Epithelial cell of esophagus (primary cell): ENCODE data around the gene MILR1.
A peak's percentile ranks its signal among the peaks of the same experiment; 100 is the strongest.
"Not testable (repeated sequence)": the region's sequence is repeated elsewhere in the genome, so short reads cannot be mapped to it uniquely, and the experiment has no call there.

Experiments
- DNase-seq: peaks from one replicate; pipeline ENCODE4 v3.0.0; 2010; ENCODE audit warnings: low read depth
- H3K4me3 ChIP-seq: 2 replicates; pipeline ENCODE4 v1.5.1; 2011; ENCODE audit warnings: mild to moderate bottlenecking, low read length, control low read depth
- TF ChIP-seq, protein P1 (sequence below): IDR thresholded peaks from 2 replicates; pipeline ENCODE4 v1.5.1; 2011; ENCODE audit warnings: low read depth, mild to moderate bottlenecking, low read length, control low read depth, inconsistent platforms; ENCODE audit not compliant: insufficient read depth; ENCODE audit errors: missing control alignments

Gene MILR1

DNA sequence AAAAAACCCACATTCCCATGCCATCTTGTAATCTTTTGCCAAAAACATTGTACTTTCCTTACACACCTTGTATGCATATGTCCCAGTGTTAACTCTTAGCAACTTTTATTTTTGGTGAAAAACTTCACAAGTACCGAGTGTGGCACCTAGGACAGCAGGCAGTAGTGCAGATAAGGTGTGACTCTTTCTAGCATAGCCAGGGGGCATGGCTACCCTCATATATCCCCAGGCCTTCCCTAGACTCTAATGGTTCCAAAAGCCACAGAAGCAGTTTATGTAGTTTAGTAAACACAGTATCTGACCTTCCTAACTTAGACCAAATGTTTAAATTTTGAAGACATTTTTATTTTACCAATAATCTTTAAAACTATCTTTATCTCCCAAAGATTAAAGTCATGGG, 20.5 kb upstream of the MILR1 start:
- no peak for DNase-seq
- H3K4me3 ChIP-seq = no peak overlapping the region
- TF ChIP-seq, protein P1, sequence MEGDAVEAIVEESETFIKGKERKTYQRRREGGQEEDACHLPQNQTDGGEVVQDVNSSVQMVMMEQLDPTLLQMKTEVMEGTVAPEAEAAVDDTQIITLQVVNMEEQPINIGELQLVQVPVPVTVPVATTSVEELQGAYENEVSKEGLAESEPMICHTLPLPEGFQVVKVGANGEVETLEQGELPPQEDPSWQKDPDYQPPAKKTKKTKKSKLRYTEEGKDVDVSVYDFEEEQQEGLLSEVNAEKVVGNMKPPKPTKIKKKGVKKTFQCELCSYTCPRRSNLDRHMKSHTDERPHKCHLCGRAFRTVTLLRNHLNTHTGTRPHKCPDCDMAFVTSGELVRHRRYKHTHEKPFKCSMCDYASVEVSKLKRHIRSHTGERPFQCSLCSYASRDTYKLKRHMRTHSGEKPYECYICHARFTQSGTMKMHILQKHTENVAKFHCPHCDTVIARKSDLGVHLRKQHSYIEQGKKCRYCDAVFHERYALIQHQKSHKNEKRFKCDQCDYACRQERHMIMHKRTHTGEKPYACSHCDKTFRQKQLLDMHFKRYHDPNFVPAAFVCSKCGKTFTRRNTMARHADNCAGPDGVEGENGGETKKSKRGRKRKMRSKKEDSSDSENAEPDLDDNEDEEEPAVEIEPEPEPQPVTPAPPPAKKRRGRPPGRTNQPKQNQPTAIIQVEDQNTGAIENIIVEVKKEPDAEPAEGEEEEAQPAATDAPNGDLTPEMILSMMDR = no peak

DNA sequence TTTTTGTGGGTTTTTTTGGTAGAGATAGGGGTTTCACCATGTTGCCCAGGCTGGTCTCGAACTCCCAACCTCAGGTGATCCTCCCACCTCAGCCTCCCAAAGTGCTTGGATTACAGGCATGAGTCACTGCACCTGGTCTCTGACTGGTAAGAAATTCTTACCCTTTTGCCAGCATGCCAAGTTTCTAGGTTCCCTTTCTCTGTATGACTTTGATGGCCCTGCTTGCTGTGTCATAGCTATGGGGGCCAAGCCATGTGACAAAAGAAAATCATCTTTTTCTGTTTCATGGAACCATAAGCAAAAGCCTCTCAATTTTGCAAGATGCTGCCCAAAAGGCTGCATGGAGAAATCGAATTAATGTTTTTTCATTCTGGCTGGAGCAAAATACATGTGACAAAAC, 18.9 kb upstream of the MILR1 start:
- not testable (repeated sequence) for H3K4me3 ChIP-seq, DNase-seq

DNA sequence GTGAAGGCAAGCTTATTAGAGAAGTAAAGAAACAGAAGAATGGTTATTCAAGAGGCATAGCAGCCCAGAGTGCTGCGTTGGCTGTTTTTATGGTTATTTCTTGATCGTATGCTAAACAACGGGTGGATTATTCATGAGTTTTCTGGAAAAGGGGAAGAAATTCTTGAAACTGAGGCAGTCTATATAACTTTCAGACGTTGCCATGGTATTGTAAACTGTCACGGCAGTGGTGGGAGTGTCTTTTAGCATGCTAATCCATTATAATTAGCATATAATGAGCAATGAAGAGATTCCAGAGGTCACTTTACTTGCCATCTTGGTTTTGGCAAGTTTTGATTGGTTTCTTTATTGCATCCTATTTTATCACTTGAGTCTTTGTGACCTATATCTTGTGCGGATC, 17.4 kb upstream of the MILR1 start:
- TF ChIP-seq, protein P1 = no peak
- no peak overlapping the region for H3K4me3 ChIP-seq
- no peak for DNase-seq

DNA sequence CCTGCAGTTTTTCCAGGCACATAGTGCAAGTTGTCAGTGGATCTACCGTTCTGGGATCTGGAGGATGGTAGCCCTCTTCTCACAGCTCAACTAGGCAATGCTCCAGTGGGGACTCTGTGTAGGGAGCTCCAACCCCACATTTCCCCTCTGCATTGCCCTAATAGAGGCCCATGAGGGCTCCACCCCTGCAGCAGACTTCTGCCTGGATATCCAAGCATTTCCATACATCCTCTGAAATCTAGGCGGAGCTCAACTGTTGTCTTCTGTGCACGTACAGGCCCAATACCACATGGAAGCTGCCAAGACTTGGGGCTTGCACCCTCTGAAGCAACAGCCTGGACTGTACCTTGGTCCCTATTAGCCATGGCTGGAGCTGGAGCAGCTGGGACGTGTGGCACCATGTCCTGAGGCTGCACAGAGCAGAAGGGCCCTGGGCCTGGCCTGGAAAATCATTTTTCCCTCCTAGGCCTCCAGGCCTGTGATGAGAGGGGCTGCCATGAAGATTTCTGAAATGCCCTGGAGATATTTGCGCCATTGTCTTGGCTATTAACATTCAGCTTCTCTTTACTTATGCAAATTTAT, 10.9 kb upstream of the MILR1 start:
- H3K4me3 ChIP-seq = no peak overlapping the region
- DNase-seq = no peak
- TF ChIP-seq, protein P1 = no peak

DNA sequence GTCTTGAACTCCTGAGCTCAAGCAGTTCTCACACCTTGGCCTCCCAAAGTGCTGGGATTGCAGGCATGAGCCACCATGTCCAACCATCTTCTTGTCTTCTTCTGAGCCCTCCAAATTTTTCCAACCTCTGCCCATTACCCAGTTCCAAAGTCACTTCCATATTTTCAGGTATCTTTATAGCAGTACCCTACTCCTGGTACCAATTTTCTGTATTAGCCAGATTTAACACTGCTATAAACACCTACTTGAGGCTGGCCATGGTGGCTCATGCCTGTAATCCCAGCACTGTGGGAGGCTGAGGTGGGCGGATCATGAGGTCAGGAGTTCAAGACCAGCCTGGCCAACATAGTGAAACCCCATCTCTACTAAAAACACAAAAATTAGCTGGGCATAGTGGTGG, 9.4 kb upstream of the MILR1 start:
- H3K4me3 ChIP-seq, DNase-seq: not testable (repeated sequence)

DNA sequence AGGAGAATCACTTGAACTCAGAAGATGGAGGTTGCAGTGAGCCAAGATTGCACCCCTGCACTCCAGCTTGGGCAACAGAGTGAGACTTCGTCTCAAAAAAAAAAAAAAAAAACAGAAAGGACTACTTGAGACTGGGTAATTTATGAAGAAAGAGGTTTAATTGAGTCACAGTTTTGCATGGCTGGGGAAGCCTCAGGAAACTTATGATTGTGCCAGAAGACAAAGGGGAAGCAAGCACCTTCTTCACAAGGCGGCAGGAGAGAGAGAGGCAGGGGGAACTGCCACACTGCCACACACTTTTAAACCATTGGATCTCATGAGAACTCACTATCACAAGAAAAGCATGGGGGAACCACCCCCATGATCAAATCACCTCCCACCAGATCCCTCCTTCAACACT, 9.0 kb upstream of the MILR1 start:
- H3K4me3 ChIP-seq = no peak overlapping the region

DNA sequence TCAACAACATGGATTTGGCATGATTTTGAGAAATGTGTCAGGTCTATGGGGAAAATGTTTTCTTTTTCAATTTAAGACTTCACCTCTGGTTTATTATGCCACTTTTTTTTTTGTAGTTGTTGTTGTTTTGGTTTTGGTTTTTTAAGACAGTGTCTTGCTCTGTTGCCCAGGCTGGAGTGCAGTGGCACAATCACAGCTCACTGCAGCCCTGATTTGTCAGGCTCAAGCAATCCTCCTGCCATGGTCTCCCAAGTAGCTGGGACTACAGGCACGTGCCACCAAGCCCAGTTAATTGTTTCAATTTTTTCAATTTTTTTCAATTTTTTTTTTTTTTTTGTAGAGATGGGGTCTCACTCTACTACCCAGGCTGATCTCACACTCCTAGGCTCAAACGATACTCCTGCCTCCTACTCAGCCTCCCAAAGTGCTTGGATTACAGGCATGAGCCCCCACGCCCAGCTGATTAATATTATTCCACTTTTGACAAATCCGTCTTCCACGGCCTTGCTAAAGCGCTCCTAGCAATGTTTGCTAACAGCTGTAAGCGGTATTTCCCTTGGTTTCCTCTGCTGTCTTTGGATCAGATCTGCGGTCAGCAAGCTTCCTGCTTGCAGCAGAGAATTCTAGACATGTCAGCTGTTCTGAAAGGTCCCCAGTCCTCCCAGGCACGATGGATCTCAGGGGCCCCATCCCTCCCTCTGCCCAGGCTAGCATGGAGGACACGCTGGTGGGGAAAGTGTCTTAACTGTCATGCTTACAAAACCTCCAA, 7.0 kb upstream of the MILR1 start:
- no peak overlapping the region for H3K4me3 ChIP-seq
- TF ChIP-seq, protein P1 = no peak
- peak; percentile 55 for DNase-seq

More for the DNA sequence above, 9.0 kb upstream of the MILR1 start:
- DNase-seq = no peak
- TF ChIP-seq, protein P1 = no peak

DNA sequence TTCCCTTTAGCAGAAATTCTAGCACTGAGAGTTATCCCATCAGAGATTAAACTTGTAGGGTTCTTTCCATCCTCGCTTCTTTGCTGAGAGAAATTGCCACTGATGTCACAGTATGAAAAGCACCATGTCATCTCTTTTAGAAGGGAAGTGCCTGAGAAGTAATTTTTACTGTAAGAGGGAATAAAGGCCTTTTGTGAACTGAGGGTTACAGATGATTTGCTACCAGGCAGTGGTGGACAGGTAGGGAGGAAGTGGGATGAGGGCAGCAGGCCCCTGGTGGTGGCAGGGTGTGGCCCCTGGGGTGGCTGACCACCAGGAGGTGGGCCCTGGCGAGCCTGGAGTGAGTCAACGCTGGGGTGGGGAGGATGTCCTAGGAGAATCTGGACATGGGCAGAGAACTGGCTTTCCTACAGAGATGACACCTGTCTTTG, 6.4 kb upstream of the MILR1 start:
- DNase-seq = no peak
- TF ChIP-seq, protein P1 = no peak
- no peak overlapping the region for H3K4me3 ChIP-seq
